GM19035 (cell line): ENCODE data around the gene MRFAP1.
"Not testable (repeated sequence)": the region's sequence is repeated elsewhere in the genome, so short reads cannot be mapped to it uniquely, and the experiment has no call there.

ENCODE experiments used
- ATAC-seq: cut with Tn5 transposase; IDR thresholded peaks from one replicate; pipeline ENCODE4 v1.9.1; 2021; ENCODE audit not compliant: unreplicated experiment

Gene MRFAP1

GRCh38 chr4:6633091-6633906 is 7.2 kb upstream of the MRFAP1 start:
- ATAC-seq, result no peak

- no peak for ATAC-seq
Observed at GRCh38 chr4:6634746-6635145, 5.7 kb upstream of the MRFAP1 start.

GRCh38 chr4:6639137-6639680 is 1.3 kb upstream of the MRFAP1 start:
- ATAC-seq, result no peak

DNA sequence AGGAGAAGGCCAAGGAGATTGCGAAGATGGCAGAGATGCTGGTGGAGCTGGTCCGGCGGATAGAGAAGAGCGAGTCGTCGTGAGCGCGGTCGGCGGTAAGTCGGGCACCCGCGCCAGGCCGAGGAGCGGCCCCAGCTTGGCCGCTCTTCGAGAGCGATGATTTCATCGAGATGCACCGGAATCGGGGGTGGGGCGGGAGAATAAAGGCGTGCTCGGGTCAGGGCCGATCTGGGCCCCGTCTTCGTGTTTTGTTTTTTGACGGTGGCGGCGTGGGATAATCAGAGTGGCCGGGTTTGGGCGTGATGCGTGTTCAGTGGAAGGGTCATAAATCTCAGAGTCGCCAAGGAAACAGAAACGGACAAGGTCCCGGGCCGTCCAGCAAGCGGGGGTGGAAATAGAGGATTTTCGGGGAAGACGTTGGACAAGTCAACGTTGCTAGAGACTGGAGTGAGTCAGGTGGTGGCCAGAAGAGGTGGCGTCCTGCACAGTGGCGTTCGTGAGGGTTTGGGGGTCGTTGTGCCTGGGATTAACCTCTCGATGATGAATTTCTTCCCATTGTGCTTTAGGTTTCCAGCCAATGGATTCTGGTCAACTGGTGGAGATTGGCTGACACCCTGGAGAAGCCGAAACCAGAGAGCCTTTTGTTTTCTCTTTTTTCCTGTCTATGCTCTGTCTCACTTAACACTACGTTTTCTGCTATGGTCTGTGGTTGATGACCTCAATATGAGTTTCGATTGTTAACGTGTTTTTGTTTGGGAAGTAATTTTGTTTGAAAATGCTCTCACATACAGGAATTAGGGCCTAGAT is 882 bp downstream of the MRFAP1 start:
- ATAC-seq, result peak; percentile 36

GRCh38 chr4:6641971-6642320 is 1.5 kb downstream of the MRFAP1 start:
- no peak for ATAC-seq

DNA sequence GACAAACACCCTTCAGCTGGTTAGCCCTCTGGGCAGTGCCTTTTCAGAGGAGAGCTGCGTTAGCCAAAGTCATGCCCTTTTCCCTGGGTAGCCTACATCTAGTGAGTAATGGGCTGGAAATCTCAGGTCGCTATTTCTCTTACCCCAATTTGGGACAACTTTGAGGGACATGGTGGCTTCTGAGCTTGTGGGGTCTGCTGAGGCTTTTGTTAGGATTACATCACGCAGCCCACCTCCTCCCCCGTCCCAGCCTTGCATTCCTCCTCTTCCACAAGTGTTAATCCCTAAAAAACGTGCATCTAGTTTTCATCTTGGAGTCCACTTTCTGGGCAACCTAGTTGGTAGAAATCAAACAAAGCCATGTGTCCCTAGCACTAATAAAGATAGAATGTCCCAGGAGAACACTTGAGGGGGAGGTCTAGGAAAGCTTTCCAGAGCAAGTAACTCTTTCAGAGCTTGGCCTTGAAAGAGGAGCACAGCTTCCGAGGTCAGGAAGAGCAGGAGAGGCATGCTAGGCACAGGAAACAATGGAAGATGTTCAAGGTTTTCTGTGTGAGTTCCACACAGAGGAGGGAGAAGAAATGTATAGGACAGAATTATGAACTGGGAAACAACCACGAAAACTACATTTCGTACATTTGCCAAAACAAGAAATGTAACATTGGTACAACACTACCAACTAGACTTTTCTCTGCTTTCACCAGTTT is 2.8 kb downstream of the MRFAP1 start:
- no peak for ATAC-seq

GRCh38 chr4:6644792-6645530 is 4.5 kb downstream of the MRFAP1 start:
- ATAC-seq, result no peak

DNA sequence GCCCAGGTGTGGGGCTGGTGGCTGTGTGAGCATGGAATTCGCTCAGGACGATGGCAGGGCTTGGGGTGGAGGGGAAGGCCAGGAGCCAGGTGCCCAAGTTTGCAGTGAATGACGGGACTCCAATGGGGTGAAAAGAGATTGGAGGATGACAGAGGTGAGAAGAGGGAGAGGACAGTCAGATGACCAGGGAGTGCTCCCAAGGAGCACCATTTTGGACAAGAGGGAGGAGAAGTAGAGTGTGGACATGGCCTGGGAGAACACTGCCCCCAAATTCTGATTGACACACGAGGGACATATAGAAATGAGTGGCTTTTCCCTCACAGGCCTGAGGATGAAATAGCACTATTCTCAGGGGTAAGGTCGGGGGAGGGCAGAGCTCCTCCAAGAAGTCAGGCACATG is 6.7 kb downstream of the MRFAP1 start:
- ATAC-seq, result no peak

GRCh38 chr4:6647582-6648230 is 7.2 kb downstream of the MRFAP1 start:
- no peak for ATAC-seq

- ATAC-seq, result no peak
Observed at GRCh38 chr4:6649216-6649615, 8.7 kb downstream of the MRFAP1 start.

DNA sequence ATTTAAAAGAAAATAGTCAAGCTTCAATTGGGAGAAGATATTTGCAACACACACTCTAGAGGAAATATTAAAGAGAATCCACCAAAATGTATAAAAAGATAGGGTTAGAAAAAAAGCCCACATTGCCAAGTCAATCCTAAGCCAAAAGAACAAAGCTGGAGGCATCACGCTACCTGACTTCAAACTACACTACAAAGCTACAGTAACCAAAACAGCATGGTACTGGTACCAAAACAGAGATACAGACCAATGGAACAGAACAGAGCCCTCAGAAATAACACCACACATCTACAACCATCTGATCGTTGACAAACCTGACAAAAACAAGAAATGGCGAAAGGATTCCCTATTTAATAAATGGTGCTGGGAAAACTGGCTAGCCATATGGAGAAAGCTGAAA is 13.7 kb downstream of the MRFAP1 start:
- ATAC-seq, result not testable (repeated sequence)

DNA sequence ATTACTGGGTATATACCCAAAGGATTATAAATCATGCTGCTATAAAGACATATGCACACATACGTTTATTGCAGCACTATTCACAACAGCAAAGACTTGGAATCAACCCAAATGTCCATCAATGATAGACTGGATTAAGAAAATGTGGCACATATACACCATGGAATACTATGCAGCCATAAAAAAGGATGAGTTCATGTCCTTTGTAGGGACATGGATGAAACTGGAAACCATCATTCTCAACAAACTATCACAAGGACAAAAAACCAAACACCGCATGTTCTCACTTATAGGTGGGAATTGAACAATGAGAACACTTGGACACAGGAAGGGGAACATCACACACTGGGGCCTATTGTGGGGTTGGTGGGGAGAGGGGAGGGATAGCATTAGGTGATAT is 14.8 kb downstream of the MRFAP1 start:
- ATAC-seq, result not testable (repeated sequence)

- no peak for ATAC-seq
Observed at GRCh38 chr4:6655924-6656323, 15.4 kb downstream of the MRFAP1 start.

GRCh38 chr4:6657242-6658208 is 17.0 kb downstream of the MRFAP1 start:
- no peak for ATAC-seq

DNA sequence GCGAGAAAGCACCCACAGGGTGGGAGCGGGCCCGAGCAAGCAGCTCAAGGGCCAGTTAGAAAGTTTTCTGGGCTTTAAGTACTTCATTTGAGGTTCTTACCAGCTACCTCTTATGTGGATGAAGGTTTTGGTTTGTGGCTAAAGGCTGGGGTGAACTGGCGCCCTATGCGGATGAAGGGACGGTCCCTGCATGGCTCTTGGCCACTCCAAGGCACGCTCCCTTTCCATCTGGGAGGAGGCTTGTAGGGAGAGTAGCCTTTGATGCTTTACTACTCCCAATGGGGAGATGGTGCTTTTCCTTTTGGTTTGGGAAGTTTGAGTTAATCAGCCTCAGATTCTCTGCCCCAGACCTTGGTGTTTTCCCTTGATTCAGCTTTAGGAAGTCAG is 17.7 kb downstream of the MRFAP1 start:
- ATAC-seq, result no peak

- no peak for ATAC-seq
Observed at GRCh38 chr4:6658597-6659075, 18.2 kb downstream of the MRFAP1 start.

GRCh38 chr4:6659897-6660296 is 19.4 kb downstream of the MRFAP1 start:
- no peak for ATAC-seq

DNA sequence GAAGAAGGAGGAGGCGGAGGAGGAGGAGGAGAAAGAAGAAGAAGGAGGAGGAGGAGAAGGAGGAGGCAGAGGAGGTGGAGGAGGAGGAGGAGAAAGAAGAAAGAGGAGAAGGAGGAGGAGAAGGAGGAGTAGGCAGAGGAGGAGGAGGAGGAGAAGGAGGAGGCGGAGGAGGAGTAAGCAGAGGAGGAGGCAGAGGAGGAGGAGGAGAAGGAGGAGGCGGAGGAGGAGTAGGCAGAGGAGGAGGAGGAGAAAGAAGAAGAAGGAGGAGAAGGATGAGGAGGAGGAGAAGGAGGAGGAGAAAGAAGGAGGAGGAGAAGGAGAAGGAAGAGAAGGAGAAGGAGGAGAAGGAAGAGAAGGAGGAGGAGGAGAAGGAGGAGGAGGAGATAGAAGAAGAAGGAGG is 19.9 kb downstream of the MRFAP1 start:
- no peak for ATAC-seq

DNA sequence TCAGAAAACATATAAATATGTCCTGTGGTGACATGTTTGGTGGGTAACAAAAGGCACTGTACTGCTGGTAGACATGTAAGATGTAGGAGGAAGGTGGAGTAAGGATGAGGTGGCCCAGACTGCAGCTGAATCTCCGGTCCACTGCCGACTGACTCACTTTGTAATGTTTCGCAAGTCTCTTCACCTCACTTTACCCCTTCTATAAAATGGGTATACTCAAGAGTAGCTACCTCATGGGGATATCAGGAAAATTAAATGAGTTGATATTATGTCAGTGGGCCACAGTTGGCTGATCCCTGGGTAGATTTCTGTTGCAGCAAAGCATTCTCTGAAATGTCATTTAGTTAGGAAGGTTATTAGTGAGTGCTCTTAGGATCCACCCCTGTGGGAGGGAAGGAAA is 22.1 kb downstream of the MRFAP1 start:
- no peak for ATAC-seq
